Activated CD4-positive, alpha-beta T cell treated with anti-CD3 and anti-CD28 coated beads for 48 hours (primary cell): Measurements from ENCODE around the gene IRAK2.

Experiments
- DNase-seq: peaks from one replicate; pipeline ENCODE4 v3.0.0-alpha.2; 2020

IRAK2 gene

DNA sequence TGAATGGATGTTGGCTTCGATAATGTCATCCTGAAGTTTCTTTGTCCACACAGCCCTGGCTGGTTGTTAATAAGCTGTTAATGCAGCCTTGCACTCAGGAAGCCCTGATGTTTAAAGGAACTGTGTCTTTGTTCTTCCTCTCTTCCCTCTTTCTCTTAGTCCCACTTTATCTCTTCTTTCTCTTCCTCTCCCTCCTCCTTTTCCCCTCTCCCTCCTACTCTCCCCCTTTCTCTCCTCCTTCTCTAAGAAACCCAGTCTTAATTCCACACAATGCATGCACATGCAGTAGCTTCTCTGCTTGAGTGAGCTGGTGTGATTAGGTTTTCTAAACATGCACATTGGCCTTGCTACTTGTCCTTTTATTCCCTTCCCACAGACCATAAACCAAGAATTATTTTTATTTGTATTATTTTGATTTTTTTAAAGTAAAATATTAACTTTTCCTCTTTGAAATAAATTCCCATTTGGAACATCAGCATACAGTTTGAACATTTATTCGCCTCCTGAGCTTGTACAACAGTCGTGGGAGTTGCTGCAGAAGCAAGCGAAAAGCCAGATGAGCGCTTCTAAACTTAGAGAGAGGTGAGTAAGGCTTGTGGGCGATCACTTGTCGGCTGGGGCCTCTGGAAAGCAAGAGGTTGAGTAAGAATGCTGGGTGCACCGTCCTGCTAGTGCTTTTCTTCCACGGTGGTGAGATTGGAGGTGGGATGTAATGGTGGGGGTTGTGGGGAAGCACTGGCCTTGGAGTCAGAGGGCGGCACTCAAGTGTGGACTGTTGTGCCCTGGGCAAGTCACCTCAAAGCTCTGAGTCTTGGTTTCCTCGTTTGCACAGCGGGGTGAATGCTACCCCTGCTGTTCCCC, 120.8 kb downstream of the IRAK2 start:
- no peak for DNase-seq

DNA sequence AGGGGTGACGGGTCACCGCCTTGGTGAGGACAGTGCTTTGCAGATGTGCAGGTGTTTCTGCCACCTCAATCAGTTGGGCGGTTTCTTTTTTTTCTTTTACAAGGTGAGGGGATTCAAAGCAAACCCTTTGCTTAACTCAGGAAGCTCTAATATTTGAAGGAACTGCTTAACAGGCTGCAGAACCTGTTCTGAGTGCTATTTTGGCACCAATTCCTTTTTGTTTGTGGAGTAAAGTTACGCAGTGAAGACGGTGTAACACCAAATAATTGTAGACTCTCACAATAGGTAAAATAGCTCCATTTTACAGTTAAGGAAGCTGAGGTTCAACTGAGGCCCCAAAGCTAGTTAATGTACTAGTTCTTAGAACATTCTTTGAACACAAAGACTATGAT, 121.4 kb downstream of the IRAK2 start:
- no peak for DNase-seq

DNA sequence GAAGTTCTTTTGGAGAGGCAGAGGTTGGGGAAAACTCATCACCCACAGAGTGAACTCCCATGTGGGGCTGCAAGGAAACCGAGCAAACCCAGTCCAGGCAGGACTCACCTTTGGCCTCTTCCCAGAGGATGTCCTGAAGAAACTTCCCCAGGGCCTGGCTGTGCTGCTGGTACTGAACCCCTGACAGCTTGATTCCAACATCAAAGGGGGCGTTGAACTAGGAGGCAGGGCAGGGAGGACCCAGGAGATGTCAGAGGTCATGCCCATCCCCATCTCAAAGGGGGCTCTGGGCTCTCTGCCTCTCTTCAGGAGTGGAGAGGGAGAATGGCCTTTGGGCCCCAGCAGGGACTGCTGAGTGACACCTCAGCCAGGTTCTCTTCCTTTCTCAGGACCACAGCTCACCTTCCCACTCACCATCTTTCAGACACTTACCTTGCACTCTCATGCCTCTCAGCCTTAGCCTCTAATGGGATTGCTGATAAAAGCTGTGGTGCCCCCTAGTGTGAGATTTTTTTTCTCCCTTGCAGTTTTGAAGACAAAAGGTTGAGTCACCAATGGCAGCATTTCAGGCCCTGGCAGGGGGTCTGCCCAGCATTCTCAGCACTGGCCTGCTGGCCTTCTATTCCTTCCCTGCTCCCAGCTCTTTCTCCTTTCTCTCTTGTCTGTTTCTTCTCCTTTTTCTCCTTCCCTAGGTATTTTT, 122.0 kb downstream of the IRAK2 start:
- DNase-seq, result no peak

DNA sequence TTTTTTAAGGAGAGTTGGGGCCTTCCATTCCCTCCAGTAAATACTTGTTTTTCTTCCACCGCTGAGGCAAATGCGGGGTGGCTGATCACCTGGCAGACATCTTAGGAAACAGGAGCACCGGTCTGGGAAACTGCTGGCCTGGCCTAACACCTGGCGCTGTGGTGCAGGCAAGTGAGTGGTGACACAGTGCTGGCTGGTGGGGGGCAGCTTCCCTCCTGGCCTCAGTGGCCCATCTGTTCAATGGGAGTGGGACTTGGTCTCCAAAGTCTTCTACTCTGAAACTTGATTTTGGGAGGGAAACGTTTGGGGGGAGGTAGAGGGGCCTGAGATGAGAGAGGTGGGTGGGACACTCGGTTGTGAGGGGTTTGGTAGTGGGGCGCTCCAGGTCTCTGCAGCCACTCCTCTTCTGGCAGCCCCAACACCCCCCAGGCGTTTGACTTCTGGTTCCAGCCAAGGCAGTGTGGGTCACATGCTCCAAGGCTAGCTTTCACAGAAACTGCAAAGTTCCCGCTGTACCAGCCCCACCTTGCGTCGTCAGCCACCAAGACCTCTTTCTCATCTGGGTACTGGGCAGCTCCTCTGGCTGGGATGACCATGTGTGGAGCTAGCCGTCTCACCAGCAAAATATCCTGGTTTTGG, 123.3 kb downstream of the IRAK2 start:
- no peak for DNase-seq

DNA sequence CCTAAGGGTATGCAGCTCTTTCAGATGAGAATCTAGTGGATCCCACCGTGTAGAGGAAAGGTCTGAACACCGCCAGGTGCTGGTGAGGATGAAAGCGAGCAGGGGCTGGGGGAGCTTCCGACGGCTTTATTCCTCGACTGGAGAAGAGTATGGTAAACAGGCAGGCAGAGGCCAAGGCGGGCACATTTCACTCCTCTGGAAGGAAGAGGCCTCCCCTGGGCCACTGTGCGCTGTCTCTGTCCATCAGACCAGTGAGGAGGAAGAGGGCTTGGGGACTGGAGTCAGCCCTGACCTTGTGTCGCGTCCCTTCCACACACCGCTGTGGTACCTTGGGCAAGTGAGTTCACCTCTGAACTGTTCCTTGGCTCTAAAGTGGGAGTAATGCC, 123.8 kb downstream of the IRAK2 start:
- DNase-seq, result no peak

DNA sequence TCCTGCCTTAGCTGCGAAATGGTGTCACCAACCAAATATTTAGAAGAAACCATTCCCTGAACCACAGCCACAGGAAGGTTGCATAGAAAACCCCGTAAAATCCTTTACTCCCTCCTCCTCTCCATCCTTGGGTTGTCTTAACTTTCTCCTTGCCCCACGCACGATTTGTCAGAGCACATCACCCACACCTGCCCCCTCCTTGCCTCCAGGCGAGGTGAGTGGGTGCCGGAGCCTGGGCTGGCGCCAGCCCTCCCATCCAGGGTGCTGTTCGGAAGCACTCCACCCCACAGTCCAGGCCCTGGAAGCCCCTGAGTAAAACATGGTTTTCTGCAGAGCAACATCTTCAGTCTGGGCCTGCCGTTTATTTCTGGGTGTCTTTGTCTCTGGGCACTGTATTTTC, 124.4 kb downstream of the IRAK2 start:
- DNase-seq, result no peak

DNA sequence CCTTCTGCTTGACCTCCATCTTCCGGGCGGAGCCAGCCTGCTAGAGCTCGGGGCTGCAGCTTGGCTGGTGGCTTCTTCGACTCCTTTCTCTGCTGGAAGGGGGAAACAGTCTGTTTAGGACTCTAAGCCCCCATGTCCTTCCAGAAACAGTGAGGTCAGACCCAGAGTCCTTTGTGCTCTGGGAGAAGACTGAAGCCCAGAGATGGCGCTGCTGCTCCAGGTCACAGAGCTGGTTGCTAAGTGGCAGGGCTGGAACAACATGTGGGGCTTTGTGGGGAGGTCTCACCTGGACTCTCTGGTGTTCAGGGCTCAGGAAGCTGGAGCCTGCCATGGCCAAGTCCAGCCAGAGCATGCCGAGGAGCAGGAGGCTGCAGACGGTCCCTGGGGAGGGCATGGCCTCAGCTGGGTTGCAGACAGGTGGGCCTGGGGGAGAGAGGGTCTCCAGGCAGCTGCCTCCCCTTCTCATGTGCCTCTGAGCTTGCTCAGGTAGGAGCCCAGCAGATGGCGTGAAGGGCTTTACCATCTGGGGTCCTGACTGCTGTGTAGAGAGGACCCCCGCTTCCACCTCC, 125.2 kb downstream of the IRAK2 start:
- no peak for DNase-seq

DNA sequence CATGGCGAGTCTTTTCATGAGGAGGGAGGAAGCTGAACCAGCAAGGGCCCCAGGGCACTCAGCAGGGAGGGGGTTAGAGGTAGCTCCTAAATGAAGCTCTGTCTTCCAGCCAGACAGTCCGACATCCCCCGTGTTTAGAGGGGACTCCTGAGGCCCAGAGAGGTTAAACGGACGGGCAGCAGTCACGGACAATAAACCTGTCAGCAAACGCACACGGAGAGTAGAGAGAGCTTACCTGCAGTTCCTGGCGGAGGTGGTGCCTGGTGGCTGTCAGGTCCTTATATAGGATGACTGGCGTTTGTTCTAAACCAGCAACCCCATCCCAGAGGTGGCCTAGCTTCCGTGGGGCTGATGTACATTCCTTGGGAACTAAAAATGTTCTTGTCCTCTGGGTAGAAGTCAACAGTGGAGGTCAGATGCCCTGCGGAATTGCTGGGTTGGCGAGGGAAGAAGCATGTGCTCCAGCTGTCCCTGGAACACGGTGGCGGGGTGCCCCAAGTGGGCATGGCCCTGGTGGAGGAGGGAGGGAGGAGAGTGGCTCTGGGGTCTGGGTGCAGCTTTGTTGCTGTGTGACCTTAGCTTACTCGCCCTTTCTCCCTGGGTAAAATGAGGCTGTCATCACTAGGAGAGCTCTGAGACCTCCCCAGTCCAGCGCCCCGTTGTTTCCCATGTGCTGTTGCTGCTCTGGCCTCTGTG, 125.9 kb downstream of the IRAK2 start:
- DNase-seq, result no peak

DNA sequence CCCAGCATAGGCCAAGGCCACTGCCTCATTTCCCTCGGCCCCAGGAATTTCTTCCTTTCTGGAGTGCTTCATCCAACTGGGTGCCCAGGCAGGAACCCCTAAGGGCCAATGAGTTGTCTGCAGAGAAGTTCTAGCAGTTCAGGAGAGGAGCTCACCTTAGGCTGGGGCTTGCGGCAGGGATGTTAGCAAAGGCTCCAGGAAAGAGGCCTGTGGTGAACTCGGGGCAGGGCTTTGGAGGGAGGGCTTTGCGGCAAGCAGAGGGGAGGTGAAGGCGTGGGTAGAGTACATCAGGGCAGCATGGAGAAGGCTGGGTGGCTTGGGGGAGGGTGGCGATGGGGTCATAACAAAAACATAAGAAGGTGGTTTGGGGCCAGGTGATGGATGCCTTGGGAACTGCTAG, 126.9 kb downstream of the IRAK2 start:
- DNase-seq, result no peak

DNA sequence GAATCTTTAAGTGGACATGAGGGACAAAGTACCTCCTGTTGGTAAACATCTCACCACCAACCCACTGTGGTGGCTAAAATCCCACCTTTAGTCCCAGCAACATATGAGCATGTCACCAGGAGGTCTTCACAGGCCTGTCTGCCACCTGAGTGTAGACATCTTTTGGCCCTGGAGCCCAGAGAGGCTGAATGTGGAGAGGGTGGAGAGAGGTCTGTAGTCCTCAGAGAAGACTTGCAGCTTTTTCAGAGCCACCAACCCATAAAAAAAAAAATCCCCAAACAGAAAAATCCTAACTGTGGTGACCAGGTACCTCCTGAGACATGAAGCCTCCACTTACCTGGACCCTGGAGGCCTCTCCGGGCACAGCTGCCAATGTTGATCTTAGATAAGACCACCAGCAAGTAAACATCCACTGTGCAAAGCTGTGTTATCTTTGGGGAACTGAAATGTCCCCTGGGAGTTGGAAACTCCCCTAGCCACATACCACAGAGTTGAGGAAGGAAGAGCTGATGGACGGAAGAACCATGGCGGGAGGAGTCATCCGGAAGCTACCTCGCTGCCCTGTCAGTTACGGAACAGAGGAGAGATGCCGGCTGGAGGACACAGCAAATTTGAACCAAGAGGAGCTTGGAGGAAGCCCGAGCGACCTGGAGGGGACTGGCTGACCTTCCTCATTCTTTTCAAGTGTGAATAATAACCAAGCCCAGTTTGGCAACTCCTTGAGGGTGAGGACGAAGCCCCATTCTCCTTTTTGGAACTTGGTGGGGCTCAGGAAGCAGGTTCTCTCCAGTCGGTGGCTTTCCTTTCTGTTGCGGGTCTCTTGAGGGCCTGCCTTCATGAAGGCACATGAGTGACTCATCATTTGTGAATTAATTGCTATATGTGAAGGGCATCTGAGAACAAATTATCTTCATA, 128.0 kb downstream of the IRAK2 start, which contains the start of gene GHRL:
GHRL (minus strand) TSS at position 443 of the 915 bp plus-strand sequence. CDS start 2,767 bp downstream, outside the sequence.
- DNase-seq, result no peak
